ENCODE data around the gene TSEN15. TPM values are rescaled to one million over a fixed set of nuclear protein-coding genes. Genes with fewer than 3 reads are reported as not detected.

The TSEN15 gene
- total and polyA plus RNA-seq, 10 of the 15 experiments (the other 5 are each of a cell fraction or from before 2014, with no cell fraction given), result 21.1 to 136 (median 70.2) TPM

GRCh38 chr1:184078564-184079249 lies 27.2 kb downstream of the TSEN15 start (continued):
- no peak for TF ChIP-seq BCLAF1 (IDR thresholded peaks at IDR 0.05)
- TF ChIP-seq FOXM1 (IDR thresholded peaks at IDR 0.05; ENCODE audit: low read depth, low read length), result no peak
- no peak for TF ChIP-seq CEBPB (IDR thresholded peaks at IDR 0.05; ENCODE audit: borderline replicate concordance in 1 of 2, low read depth in 2 of 2, low read length in 2 of 2)
- no peak for TF ChIP-seq SIN3A (IDR thresholded peaks at IDR 0.05; ENCODE audit: low read depth, low read length)
- no peak for TF ChIP-seq ZZZ3 (IDR thresholded peaks at IDR 0.05; ENCODE audit: control insufficient read depth, insufficient read length, low read depth)
- TF ChIP-seq YY1 (IDR thresholded peaks at IDR 0.05; ENCODE audit: low read depth, low read length), result no peak
- no peak for TF ChIP-seq NBN (IDR thresholded peaks at IDR 0.05)

- H2AFZ ChIP-seq (ENCODE audit: control insufficient read depth, low read depth, low read length), result no peak overlapping the region
- H3K36me3 ChIP-seq (ENCODE audit: control insufficient read depth in 2 of 2, insufficient read depth in 2 of 2, low read length in 1 of 2), result no peaks in the 10 kb centered on the region
- H3K4me1 ChIP-seq (ENCODE audit: control insufficient read depth, insufficient read depth, low read length), result no peaks in the 10 kb centered on the region
- no peak overlapping the region for H3K4me2 ChIP-seq (ENCODE audit: control insufficient read depth, insufficient read depth)
- H3K9ac ChIP-seq (ENCODE audit: control insufficient read depth, insufficient read depth, low read length), result no peak overlapping the region
- no peak overlapping the region for H3K4me3 ChIP-seq
- no peaks in the 10 kb centered on the region for H3K9me3 ChIP-seq (replicated peaks; ENCODE audit: control insufficient read depth, insufficient read depth, low read length)
- ChIA-PET CTCF (interaction anchor here (0.9 to 2.3 kb wide), 3 partner anchors 11 to 584 kb away, joined by 3 to 12 read pairs (median 3); no protein-coding TSS in a partner anchor), SMC1A (ENCODE audit: uncharacterized antibody, unreplicated experiment) (interaction anchor here (0.8 kb wide), 1 partner anchor 142 kb away, joined by 5 read pairs; no protein-coding TSS in a partner anchor), POLR2A (no interaction called here), RAD21 (ENCODE audit: unreplicated experiment) (no interaction called here)
- ATAC-seq (no peak), DNase-seq (ENCODE audit: low read depth, low spot score) (no peak), FAIRE-seq (no peak)
- no peak overlapping the region for H3K27ac ChIP-seq (ENCODE audit: control insufficient read depth, insufficient read depth)
- H3K79me2 ChIP-seq (ENCODE audit: control insufficient read depth, insufficient read depth, low read length), result no peaks in the 10 kb centered on the region
- no TSS peak for BruUV-seq (replicated peaks)
- intact Hi-C loops (cut with micrococcal nuclease; ENCODE audit: unreplicated experiment) (no loop called here), in situ Hi-C loops (cut with MboI) (loop anchor here (10.0 kb wide), 1 partner anchor 584 kb away; no protein-coding TSS in a partner anchor)
- no peaks in the 10 kb centered on the region for H4K20me1 ChIP-seq (ENCODE audit: control insufficient read depth, insufficient read depth)
- H3K27me3 ChIP-seq (replicated peaks in 1 of 2; ENCODE audit: control insufficient read depth in 2 of 2, insufficient read depth in 2 of 2, low read length in 1 of 2), result no peaks in the 10 kb centered on the region
- TF ChIP-seq POU2F2 (IDR thresholded peaks at IDR 0.05; ENCODE audit: borderline replicate concordance, low read depth, low read length) (no peak), PAX8 (IDR thresholded peaks at IDR 0.05) (no peak), CEBPB (IDR thresholded peaks at IDR 0.05; ENCODE audit: borderline replicate concordance in 1 of 2, low read depth in 2 of 2, low read length in 2 of 2) (no peak), NFIC (IDR thresholded peaks at IDR 0.05; ENCODE audit: low read depth, low read length) (no peak), POLR2AphosphoS2 (IDR thresholded peaks at IDR 0.05; ENCODE audit: low read depth, low read length) (no peak), PML (IDR thresholded peaks at IDR 0.05; ENCODE audit: low read length) (no peak), IRF5 (IDR thresholded peaks at IDR 0.05; ENCODE audit: borderline replicate concordance) (no peak), BCLAF1 (IDR thresholded peaks at IDR 0.05) (no peak), NR2F1 (conservative IDR thresholded peaks at IDR 0.05) (no peak), BMI1 (IDR thresholded peaks at IDR 0.05; ENCODE audit: borderline replicate concordance) (no peak), ZNF217 (IDR thresholded peaks at IDR 0.05) (no peak), CHD4 (IDR thresholded peaks at IDR 0.05) (no peak), CREB1 (IDR thresholded peaks at IDR 0.05; ENCODE audit: low read depth) (no peak)
Observed at GRCh38 chr1:184080309-184080708, 28.8 kb downstream of the TSEN15 start.
